ENCODE data around the gene GADD45G. TPM values are rescaled to one million over a fixed set of nuclear protein-coding genes. Genes with fewer than 3 reads are reported as not detected.

The GADD45G gene
- total RNA-seq, 1 donor from 2014 or later: 14.4 TPM

- no peaks in the 10 kb centered on the region for H3K36me3 ChIP-seq
- no peak for ATAC-seq
- intact Hi-C loops (cut with DNase I): no loop called here
- no peak overlapping the region for H3K4me3 ChIP-seq
- H3K27me3 ChIP-seq (ENCODE audit: low read depth): peaks cover 6% of the 10 kb centered on the region
- H3K9me3 ChIP-seq: no peaks in the 10 kb centered on the region
- H3K27ac ChIP-seq: no peak overlapping the region
- peaks cover 22% of the 10 kb centered on the region for H3K4me1 ChIP-seq
- no peak for DNase-seq
- no peak for TF ChIP-seq CTCF (IDR thresholded peaks at IDR 0.05)
Measured at GRCh38 chr9:89621031-89621430, 16.2 kb downstream of the GADD45G start.

- Histone ChIP-seq H3K4me3 (no peak overlapping the region), H3K27ac (no peak overlapping the region), H3K4me1 (peaks cover 22% of the 10 kb centered on the region), H3K27me3 (ENCODE audit: low read depth) (peaks cover 6% of the 10 kb centered on the region), H3K36me3 (no peaks in the 10 kb centered on the region), H3K9me3 (no peaks in the 10 kb centered on the region)
- intact Hi-C loops (cut with DNase I): no loop called here
- TF ChIP-seq CTCF (IDR thresholded peaks at IDR 0.05): no peak
- DNase-seq (no peak), ATAC-seq (no peak)
Measured at GRCh38 chr9:89621676-89622075, 16.9 kb downstream of the GADD45G start.

GRCh38 chr9:89622933-89623861 is 18.4 kb downstream of the GADD45G start:
- intact Hi-C loops (cut with DNase I): no loop called here
- Histone ChIP-seq H3K9me3 (no peaks in the 10 kb centered on the region), H3K4me3 (no peak overlapping the region), H3K4me1 (peaks cover 22% of the 10 kb centered on the region), H3K36me3 (no peaks in the 10 kb centered on the region), H3K27ac (no peak overlapping the region), H3K27me3 (ENCODE audit: low read depth) (peaks cover 11% of the 10 kb centered on the region)
- DNase-seq (no peak), ATAC-seq (no peak)
- TF ChIP-seq CTCF (IDR thresholded peaks at IDR 0.05): no peak

- no peaks in the 10 kb centered on the region for H3K9me3 ChIP-seq
- peaks cover 11% of the 10 kb centered on the region for H3K27me3 ChIP-seq (ENCODE audit: low read depth)
- no peaks in the 10 kb centered on the region for H3K36me3 ChIP-seq
- intact Hi-C loops (cut with DNase I): no loop called here
- H3K27ac ChIP-seq: no peak overlapping the region
- DNase-seq (peak; percentile 82), ATAC-seq (peak; percentile 78 to 85)
- H3K4me3 ChIP-seq: no peak overlapping the region
- peaks cover 22% of the 10 kb centered on the region for H3K4me1 ChIP-seq
- TF ChIP-seq CTCF (IDR thresholded peaks at IDR 0.05): peak; percentile 33
Measured at GRCh38 chr9:89623925-89624420, 19.2 kb downstream of the GADD45G start.

- peaks cover 11% of the 10 kb centered on the region for H3K27me3 ChIP-seq (ENCODE audit: low read depth)
- H3K36me3 ChIP-seq: no peaks in the 10 kb centered on the region
- intact Hi-C loops (cut with DNase I): no loop called here
- no peak overlapping the region for H3K4me3 ChIP-seq
- no peak for TF ChIP-seq CTCF (IDR thresholded peaks at IDR 0.05)
- DNase-seq (no peak), ATAC-seq (no peak)
- peaks cover 22% of the 10 kb centered on the region for H3K4me1 ChIP-seq
- no peak overlapping the region for H3K27ac ChIP-seq
- no peaks in the 10 kb centered on the region for H3K9me3 ChIP-seq
Measured at GRCh38 chr9:89625721-89626687, 21.2 kb downstream of the GADD45G start.

Measured in lower lobe of right lung (tissue), 2 donors.